Prostate gland (tissue), 2 donors: ENCODE results near the gene ANKRD33.

Experiments used
- CTCF ChIP-seq, 4 experiments: fragments of 200-600 bp in 2 of 4; fragments of 450-650 bp in 2 of 4; sonication (generic) in 2 of 4; IDR thresholded peaks; 1 replicate in 3 of 4; 2 replicates in 1 of 4; pipeline ENCODE4 v1.5.1; 2016 to 2019; ENCODE audit warnings: antibody characterized with exemption in 4 of 4, mild to moderate bottlenecking in 2 of 4, moderate library complexity in 2 of 4
- POLR2A ChIP-seq: fragments of 450-650 bp; IDR thresholded peaks from one replicate; pipeline ENCODE4 v1.6.1; 2016; ENCODE audit warnings: antibody characterized with exemption, mild to moderate bottlenecking
- POLR2AphosphoS5 ChIP-seq: sonication (generic); formaldehyde crosslinking; IDR thresholded peaks from one replicate; pipeline ENCODE4 v1.6.1; 2017; ENCODE audit warnings: antibody characterized with exemption

DNA sequence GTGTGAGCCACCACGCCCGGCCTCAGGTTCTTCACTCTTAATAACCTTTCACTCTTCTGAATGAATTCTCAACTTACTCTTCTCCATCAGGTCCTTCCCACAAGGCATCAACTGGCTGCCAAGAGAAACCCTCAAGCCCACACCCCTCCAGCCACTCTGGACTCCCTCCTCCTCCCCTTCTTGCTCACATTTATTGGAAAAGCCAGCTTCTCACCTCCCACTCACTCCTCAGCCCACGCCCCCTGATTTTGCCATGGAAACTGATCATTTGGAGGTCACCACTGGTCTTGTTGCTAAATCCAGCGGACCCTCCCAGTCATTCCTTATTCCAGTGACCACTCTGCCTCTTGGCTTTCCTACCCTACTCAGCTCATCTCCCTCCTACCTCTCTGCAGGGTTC, 46.2 kb downstream of the ANKRD33 start:
- no peak for TF ChIP-seq POLR2A
- TF ChIP-seq CTCF (IDR thresholded peaks at IDR 0.05), result no peak
- no peak for TF ChIP-seq POLR2AphosphoS5
